Measurements from ENCODE around the gene KIR2DL3.
"Not testable (repeated sequence)": the region's sequence is repeated elsewhere in the genome, so short reads cannot be mapped to it uniquely, and the experiment has no call there.

The KIR2DL3 gene

DNA sequence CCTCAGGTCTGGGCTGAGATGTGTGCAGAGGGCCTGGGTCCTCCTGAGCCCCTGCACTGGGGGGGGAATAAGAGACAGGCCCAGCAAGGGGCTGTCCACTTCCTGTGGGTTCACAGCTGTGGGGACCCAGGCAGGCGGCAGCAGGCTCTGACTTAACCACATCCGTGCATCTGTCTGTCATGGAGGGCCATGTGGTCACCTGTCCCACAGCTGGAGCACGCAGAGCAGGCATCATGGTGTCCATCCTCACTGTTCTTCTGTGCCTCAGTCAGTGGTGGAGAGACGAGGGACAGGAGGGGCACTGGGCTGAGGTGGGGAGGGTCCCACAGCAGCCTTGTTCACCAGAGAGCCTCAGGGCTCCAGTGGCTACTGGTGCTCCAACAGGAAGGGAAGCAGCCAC lies 30.4 kb upstream of the KIR2DL3 start:
- DNase-seq (ENCODE audit: low read depth) = no peak

DNA sequence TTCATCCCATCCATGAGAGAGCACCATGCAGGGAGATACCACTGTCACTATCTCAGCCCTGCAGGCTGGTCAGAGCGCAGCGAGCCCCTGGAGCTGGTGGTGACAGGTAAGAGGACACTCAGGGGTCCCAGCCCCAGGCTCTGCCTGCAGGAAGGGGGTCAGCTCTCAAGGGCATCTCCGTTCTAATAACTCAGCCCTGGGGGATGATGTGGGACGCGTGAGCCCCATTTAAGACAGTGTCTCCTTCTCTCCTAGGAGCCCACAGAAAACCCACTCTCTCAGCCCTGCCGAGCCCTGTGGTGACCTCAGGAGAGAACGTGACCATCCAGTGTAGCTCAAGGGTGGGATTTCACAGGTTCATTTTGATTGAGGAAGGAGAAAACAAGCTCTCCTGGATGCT lies 29.5 kb upstream of the KIR2DL3 start:
- TF ChIP-seq, protein P1, sequence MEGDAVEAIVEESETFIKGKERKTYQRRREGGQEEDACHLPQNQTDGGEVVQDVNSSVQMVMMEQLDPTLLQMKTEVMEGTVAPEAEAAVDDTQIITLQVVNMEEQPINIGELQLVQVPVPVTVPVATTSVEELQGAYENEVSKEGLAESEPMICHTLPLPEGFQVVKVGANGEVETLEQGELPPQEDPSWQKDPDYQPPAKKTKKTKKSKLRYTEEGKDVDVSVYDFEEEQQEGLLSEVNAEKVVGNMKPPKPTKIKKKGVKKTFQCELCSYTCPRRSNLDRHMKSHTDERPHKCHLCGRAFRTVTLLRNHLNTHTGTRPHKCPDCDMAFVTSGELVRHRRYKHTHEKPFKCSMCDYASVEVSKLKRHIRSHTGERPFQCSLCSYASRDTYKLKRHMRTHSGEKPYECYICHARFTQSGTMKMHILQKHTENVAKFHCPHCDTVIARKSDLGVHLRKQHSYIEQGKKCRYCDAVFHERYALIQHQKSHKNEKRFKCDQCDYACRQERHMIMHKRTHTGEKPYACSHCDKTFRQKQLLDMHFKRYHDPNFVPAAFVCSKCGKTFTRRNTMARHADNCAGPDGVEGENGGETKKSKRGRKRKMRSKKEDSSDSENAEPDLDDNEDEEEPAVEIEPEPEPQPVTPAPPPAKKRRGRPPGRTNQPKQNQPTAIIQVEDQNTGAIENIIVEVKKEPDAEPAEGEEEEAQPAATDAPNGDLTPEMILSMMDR (IDR thresholded peaks at IDR 0.05; ENCODE audit: low read depth, low read length, missing control alignments) = no peak
- DNase-seq (ENCODE audit: low read depth) = no peak
- no peak overlapping the region for H3K4me3 ChIP-seq (ENCODE audit: low read depth, low read length)

More for the DNA sequence above, 30.4 kb upstream of the KIR2DL3 start:
- H3K4me3 ChIP-seq (ENCODE audit: low read depth, low read length) = no peak overlapping the region
- TF ChIP-seq, protein P1 (IDR thresholded peaks at IDR 0.05; ENCODE audit: low read depth, low read length, missing control alignments) = no peak

DNA sequence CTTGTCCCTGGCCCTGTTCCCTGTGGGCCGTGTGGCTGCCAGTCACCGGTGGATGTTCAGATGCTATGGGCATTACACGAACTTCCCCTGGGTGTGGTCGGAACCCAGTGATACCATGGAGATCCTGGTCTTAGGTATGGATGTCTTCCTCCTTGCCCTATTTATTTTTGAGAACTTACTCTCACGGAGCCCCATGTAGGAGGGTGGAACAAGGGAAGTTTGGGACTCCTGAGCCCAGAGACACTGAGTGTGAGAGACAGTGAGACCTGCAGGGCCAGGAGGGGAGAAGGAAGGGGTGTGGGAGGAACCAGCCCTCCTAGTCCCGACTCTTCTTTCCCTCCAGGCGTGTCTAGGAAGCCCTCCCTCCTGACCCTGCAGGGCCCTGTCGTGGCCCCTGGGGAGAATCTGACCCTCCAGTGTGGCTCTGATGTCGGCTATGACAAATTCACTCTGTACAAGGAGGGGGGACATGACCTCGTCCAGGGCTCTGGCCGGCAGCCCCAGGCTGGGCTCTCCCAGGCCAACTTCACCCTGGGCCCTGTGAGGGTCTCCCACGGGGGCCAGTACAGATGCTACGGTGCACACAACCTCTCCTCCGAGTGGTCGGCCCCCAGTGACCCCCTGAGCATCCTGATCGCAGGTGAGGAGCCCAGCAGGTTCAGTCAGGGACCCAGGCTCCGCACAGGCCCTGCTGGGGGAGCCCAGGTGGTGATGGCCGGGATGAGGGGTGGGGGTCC lies 28.9 kb upstream of the KIR2DL3 start:
- no peak overlapping the region for H3K4me3 ChIP-seq (ENCODE audit: low read depth, low read length)
- TF ChIP-seq, protein P1 (IDR thresholded peaks at IDR 0.05; ENCODE audit: low read depth, low read length, missing control alignments) = no peak
- DNase-seq (ENCODE audit: low read depth) = no peak

DNA sequence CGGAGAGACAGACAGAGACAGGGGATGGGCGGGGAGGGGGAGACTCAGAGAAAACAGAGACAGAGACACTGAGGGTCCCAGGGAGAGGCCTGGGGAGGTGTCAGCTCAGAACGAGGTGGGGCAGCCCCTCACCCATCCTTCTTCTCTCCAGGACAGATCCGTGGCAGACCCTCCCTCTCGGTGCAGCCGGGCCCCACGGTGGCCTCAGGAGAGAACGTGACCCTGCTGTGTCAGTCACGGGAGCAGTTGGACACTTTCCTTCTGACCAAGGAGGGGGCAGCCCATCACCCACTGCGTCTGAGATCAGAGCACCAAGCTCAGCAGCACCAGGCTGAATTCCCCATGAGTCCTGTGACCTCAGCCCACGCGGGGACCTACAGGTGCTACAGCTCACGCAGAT lies 28.4 kb upstream of the KIR2DL3 start:
- not testable (repeated sequence) for H3K4me3 ChIP-seq (ENCODE audit: low read depth, low read length); DNase-seq (ENCODE audit: low read depth)

DNA sequence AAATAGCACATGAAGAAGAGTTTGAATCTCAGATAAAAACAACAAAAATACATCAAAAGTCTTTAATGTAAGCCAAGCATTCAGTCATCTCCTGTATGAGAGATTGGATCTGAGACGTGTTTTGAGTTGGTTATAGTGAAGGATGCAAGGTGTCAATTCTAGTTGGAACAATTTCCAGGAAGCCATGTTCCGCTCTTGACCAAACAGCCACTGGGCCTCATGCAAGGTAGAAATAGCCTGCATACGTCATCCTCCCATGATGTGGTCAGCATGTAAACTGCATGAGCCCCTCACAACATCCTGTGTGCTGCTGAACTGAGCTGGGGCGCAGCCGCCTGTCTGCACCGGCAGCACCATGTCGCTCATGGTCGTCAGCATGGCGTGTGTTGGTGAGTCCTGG lies 14.2 kb upstream of the KIR2DL3 start, which contains the start of gene KIR3DL3:
Gene KIR3DL3 (plus strand): TSS at position 301 of the 400 bp plus-strand sequence. CDS start 55 bp downstream, at position 356.
- no peak for DNase-seq (ENCODE audit: low read depth)
- TF ChIP-seq, protein P1 (IDR thresholded peaks at IDR 0.05; ENCODE audit: low read depth, low read length, missing control alignments) = no peak
- H3K4me3 ChIP-seq (ENCODE audit: low read depth, low read length) = no peak within 1 kb of the TSS

DNA sequence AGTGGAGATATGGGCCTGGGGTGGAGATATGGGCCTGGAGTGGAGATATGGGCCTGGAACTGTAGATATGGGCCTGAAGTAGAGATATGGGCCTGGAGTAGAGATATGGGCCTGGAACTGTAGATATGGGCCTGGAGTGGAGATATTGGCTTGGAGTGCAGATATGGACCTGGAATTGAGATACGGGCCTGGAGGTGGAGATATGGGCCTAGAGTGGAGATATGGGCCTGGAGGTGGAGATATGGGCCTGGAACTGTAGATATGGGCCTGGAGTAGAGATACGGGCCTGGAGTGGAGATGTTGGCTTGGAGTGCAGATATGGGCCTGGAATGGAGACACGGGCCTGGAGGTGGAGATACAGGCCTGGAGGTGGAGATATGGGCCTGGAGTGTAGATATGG lies 13.7 kb upstream of the KIR2DL3 start:
- TF ChIP-seq, protein P1 (IDR thresholded peaks at IDR 0.05; ENCODE audit: low read depth, low read length, missing control alignments) = no peak
- no peak overlapping the region for H3K4me3 ChIP-seq (ENCODE audit: low read depth, low read length)
- no peak for DNase-seq (ENCODE audit: low read depth)

DNA sequence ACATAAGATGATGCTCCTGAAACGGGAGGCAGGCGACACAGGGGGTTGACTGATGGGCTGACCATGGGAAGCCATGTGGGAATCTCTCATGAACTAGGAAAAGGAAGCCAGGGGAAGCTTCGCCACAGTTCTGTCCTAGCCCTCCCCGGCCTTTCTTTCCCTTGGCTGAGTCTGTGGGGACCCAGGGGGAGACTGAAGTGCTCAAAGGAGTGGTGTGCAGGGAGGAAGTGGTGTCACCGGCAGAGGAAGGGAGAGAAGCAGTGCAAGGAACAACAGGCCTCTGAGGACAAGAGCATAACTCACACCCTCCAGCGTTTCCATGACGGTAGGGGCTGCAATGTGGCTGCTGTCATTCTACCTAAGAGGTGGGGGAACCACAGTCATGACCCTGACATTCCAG lies 13.0 kb upstream of the KIR2DL3 start:
- H3K4me3 ChIP-seq (ENCODE audit: low read depth, low read length) = no peak overlapping the region
- TF ChIP-seq, protein P1 (IDR thresholded peaks at IDR 0.05; ENCODE audit: low read depth, low read length, missing control alignments) = no peak
- DNase-seq (ENCODE audit: low read depth) = no peak
